Measurements from ENCODE around the gene LRRC61. TPM values are rescaled to one million over a fixed set of nuclear protein-coding genes. Genes with fewer than 3 reads are reported as not detected.

LRRC61 gene
- total and polyA plus RNA-seq, 10 donors = 4.2 to 21.7 (median 11.4) TPM

DNA sequence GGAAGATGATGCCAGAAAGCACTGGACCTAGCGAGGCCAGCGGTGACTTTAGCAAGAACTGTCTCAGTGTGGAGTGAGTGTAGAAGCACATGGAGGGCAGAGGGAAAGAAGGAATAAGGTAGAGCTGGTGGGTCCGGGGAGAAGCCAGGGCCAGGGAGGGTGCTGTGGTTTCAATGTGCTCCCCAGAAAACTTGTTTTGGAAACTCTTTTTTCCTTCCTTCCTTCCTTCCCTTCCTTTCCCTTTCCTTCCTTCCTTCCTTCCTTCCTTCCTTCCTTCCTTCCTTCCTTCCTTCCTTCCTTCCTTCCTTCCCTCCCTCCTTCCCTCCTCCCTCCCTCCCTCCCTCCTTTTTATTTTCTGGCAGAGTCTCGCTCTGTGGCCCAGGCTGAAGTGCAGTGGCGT, 23.8 kb downstream of the LRRC61 start:
- peaks cover 0 to 4% (median under 1%) of the 10 kb centered on the region in 6 donors for H3K4me1 ChIP-seq
- H3K4me3 ChIP-seq = no peak overlapping the region
- intact Hi-C loops (cut with DNase I; ENCODE audit: low total_unique reads) = no loop called here
- no peak for DNase-seq
- no peaks in the 10 kb centered on the region for H3K36me3 ChIP-seq
- H3K27ac ChIP-seq = no peak overlapping the region
- WGBS, 5 donors = 85 to 92% (median 87%) methylated on average over 5 of the region's 5 CpGs
- peaks cover 0 to 19% (median 11%) of the 10 kb centered on the region in 8 donors for H3K9me3 ChIP-seq
- TF ChIP-seq POLR2A (IDR thresholded peaks at IDR 0.05) (no peak), POLR2AphosphoS5 (IDR thresholded peaks at IDR 0.05) (no peak)
- TF ChIP-seq, protein P1, sequence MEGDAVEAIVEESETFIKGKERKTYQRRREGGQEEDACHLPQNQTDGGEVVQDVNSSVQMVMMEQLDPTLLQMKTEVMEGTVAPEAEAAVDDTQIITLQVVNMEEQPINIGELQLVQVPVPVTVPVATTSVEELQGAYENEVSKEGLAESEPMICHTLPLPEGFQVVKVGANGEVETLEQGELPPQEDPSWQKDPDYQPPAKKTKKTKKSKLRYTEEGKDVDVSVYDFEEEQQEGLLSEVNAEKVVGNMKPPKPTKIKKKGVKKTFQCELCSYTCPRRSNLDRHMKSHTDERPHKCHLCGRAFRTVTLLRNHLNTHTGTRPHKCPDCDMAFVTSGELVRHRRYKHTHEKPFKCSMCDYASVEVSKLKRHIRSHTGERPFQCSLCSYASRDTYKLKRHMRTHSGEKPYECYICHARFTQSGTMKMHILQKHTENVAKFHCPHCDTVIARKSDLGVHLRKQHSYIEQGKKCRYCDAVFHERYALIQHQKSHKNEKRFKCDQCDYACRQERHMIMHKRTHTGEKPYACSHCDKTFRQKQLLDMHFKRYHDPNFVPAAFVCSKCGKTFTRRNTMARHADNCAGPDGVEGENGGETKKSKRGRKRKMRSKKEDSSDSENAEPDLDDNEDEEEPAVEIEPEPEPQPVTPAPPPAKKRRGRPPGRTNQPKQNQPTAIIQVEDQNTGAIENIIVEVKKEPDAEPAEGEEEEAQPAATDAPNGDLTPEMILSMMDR (IDR thresholded peaks at IDR 0.05 in 8 of 11, conservative IDR thresholded peaks at IDR 0.05 in 3 of 11) = no peak
- H3K27me3 ChIP-seq (replicated peaks in 1 of 7) = peaks cover 0 to 10% (median 0%) of the 10 kb centered on the region in 7 donors

DNA sequence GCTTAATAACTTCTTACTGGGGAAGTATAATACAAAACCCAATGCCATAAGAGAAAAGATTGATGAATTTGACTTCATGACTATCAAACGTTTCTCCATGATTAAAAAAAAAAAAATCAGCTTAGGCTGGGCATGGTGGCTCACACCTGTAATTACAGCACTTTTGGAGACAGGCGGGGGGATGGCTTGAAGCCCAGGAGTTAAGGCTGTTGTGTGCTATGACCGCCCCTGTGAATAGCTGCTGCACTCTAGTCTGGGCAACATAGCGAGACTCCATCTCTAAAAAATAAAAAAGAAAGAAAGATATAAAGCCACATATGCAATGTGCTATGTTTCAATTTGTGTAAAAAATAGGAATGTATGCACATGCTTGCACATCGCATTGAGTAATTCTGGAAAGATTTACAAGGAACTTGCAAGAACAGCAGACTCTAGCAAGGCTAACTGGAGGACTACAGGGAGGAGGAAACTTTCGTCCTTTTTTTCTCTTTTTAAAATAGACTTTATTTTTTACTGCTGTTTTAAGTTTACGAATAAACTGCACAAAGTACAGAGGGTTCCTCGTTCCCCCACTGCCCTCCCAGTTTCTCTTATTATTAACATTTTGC, 28.5 kb downstream of the LRRC61 start:
- WGBS, 5 donors = 74 to 90% (median 80%) methylated on average over 8 of the region's 8 CpGs
- intact Hi-C loops (cut with DNase I; ENCODE audit: low total_unique reads) = no loop called here
- TF ChIP-seq, protein P1 (IDR thresholded peaks at IDR 0.05 in 8 of 11, conservative IDR thresholded peaks at IDR 0.05 in 3 of 11) = no peak
- TF ChIP-seq POLR2AphosphoS5 (IDR thresholded peaks at IDR 0.05) = no peak
- Histone ChIP-seq H3K27me3 (replicated peaks in 1 of 7) (no peaks in the 10 kb centered on the region), H3K27ac (no peak overlapping the region), H3K4me3 (no peak overlapping the region), H3K4me1 (peaks cover 0 to 14% (median 5%) of the 10 kb centered on the region in 6 donors), H3K9me3 (no peaks in the 10 kb centered on the region), H3K36me3 (no peaks in the 10 kb centered on the region)
- no peak for DNase-seq

DNA sequence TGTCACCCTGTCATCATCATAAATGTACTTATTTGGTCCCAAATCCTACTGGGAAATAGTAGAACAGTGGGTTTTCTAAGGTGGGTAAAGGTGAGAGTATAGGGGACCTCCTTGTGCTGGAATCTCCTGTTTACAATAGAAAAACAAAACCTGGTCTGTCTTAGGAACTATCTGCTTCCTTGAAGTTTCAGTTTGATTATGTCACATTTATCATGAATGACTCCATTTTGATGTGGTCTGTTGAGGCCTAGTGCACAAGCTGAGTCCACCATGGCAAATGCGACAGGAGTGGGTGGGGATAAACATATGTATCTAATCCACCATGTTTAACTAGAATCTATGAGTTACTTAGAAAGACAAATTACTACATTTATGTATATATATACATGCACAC, 32.5 kb downstream of the LRRC61 start:
- H3K27ac ChIP-seq = no peak overlapping the region
- TF ChIP-seq POLR2A (IDR thresholded peaks at IDR 0.05) (no peak), POLR2AphosphoS5 (IDR thresholded peaks at IDR 0.05) (no peak)
- TF ChIP-seq, protein P1 (IDR thresholded peaks at IDR 0.05 in 8 of 11, conservative IDR thresholded peaks at IDR 0.05 in 3 of 11) = no peak
- intact Hi-C loops (cut with DNase I; ENCODE audit: low total_unique reads) = loop anchor here (2.0 kb wide), 1 partner anchor 65 kb away; no protein-coding TSS in a partner anchor

DNA sequence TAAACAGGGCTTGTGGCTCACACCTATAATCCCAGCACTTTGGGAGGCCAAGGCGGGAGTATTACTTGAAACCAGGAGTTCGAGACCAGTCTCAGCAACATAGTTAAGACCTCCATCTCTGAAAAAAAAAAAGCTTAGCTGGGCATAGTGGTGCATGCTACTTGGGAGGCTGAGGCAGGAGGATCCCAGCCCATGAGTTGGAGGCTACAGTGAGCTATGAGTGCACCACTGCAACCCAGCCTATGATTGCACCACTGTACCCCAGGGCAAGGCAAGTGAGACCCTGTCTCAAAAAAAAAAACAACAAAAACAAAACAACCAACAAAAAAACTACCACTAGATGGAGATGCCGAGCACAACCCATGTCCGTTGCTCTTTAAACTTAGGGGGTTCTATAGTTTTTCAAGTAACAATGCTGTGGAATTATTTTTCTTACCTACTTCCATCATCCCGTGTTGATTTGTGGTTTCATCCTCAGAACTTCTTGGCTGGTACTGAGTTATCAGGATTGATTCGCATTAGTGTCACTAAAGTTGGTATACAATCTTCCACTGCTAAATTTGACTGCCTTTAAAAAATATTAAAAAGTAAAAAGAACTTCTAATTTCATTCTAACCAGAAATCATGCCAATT, 33.2 kb downstream of the LRRC61 start:
- Histone ChIP-seq H3K27me3 (replicated peaks in 1 of 7) (no peaks in the 10 kb centered on the region), H3K36me3 (no peaks in the 10 kb centered on the region), H3K27ac (peak overlapping the region in 3 of 8 donors; percentile 43 to 51 (median 45)), H3K9me3 (no peaks in the 10 kb centered on the region), H3K4me1 (peaks cover 0 to 39% (median 22%) of the 10 kb centered on the region in 6 donors), H3K4me3 (no peak overlapping the region)
- WGBS, 5 donors = 29 to 35% (median 32%) methylated on average over 6 of the region's 6 CpGs
- no peak for TF ChIP-seq POLR2AphosphoS5 (IDR thresholded peaks at IDR 0.05)
- TF ChIP-seq, protein P1 (IDR thresholded peaks at IDR 0.05 in 8 of 11, conservative IDR thresholded peaks at IDR 0.05 in 3 of 11) = peak in 9 of 11 experiments; percentile 18 to 75 (median 59)
- intact Hi-C loops (cut with DNase I; ENCODE audit: low total_unique reads) = loop anchor here (2.0 kb wide), 1 partner anchor 64 kb away; no protein-coding TSS in a partner anchor
- no peak for DNase-seq

More for the DNA sequence above, 32.5 kb downstream of the LRRC61 start:
- Histone ChIP-seq H3K36me3 (no peaks in the 10 kb centered on the region), H3K4me3 (no peak overlapping the region), H3K9me3 (no peaks in the 10 kb centered on the region), H3K4me1 (peaks cover 0 to 37% (median 22%) of the 10 kb centered on the region in 6 donors), H3K27me3 (replicated peaks in 1 of 7) (no peaks in the 10 kb centered on the region)
- DNase-seq = no peak
- WGBS, 5 donors = 68 to 88% (median 84%) methylated on average over 1 of the region's 1 CpG
